ENCODE measurements around the gene KCNIP2.

Gene KCNIP2

DNA sequence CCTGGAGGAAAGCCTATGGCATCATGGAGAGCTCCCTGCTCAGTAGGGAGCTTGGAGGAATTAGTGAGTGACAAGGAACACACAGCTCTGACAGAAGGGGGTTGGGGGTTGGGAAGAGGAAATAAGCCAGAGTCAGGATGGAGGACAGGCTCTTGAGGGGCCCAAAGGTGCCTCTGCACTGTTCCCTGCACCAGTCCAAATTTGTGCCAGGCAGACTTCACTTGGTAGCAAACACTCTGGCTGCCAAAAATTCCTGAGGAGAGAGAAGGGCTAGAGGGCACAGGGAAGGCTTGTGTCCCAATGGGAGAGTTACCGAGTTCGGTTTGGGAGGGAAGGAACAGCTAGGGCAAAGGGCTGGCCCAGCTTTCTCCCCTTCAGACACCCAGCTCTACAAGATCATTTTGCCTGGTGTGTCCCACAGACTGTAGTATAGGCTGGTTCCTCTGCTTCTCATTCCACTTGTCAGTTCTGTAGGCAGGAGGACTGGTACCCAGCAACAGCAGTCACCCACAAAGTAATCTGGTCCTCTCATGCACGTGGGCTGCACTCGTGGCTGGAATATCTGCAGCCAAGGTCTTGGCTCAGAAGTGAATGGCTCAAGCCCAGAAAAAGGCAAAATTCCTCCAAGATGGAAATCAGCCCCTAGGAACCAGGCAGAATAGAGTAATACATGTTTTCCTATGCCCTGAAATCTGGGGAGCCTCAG lies 8.0 kb upstream of the KCNIP2 start:
- no peak for DNase-seq

DNA sequence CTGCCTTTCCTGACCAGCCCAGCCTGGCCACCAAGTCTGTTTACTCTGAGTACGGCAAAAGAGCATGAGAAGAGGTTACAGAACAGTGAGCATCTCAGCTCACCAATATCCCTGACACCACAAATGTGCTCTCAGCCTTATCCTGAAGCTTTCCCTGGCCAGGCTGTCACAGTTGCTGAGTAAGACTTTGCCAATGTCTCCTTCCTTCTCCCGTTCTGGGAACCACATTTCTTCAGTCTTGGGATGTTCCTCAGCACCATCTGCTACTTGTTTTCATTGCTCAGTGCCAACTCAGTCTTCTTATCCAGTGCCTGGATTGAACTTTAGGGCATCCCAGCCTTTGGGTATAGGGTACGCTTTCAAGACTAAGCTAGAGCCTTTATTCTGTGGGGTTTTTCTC lies 7.1 kb upstream of the KCNIP2 start:
- no peak for DNase-seq

DNA sequence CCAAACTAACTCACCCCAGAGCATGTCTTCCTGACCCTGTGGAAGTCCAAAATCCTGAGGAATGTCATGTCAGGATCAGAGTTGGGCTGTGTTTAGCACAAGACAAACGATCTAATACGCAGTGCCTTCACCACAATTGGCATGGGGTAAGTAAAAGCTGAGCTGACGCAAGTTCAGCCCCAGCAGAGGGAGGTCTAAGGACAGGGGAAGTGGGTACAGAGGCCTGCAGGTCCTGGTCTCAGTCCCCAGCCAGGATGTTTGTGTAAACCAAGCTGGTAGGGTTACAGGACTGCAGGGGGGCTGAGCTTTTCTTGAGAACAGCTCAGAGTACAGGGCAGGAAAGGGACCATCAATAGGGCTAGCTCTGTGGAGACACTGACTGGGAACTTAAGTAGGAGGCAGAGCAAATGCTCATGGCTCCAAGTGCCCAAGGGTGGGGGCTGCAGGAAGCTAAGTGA lies 5.3 kb upstream of the KCNIP2 start:
- DNase-seq: peak; percentile 65

DNA sequence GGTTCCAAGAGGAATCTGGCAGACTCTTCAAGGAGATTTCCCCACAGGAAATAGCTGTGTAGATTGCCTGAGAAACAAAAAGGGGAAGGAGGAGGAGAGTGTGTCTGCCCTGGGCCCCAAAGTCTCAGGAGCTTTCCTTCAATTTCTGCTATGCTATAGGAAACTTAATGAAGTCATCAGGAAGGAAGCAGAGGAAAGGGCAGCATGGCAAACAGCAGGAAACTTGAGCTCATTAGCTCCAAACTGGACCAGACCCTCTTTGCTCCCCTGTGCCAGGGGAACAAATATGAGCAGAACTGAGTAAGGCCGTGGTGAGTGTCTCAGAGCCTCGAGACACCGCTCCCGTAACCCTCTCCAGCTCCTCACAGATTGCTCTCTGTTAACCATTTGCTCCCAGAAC lies 4.8 kb upstream of the KCNIP2 start:
- no peak for DNase-seq

DNA sequence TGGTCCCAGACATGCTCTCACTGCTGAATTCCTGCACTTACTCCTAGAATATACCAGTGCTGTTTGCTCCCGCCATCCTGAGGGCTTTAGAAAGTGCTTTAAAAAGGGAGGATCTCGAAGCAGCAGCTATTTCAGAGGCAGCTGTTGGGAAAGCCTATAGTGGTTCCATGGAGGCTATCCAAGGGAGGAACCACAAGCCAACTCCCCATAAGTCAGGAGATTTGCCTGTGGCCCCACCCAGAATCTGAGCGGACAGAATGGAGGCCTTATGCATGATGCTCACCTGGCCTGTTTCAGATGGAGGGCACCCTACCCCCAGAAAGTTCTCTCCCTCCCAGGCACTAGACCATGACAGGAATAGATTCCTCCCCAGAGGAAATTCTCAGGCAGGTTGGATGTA lies 2.3 kb upstream of the KCNIP2 start:
- DNase-seq: no peak

DNA sequence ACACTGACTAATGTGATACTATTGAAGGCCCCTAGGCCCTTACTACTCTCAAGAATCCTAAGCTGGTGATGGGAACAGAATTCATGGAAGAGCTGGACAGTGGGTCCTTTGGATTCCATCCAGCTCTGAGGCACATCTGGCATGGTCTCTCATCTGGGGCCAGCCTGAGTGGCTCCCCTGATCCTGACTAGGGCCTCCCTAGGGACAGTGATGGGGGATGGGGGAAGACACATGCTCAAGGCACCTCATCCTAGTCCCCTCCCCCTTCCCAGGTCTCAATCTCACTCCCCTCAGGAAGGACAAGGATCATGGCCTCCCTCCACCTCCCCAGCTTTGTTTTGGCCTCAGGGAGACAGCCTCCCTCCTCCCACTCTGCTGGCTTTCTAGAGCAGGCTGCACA lies 1.8 kb downstream of the KCNIP2 start:
- DNase-seq: no peak

DNA sequence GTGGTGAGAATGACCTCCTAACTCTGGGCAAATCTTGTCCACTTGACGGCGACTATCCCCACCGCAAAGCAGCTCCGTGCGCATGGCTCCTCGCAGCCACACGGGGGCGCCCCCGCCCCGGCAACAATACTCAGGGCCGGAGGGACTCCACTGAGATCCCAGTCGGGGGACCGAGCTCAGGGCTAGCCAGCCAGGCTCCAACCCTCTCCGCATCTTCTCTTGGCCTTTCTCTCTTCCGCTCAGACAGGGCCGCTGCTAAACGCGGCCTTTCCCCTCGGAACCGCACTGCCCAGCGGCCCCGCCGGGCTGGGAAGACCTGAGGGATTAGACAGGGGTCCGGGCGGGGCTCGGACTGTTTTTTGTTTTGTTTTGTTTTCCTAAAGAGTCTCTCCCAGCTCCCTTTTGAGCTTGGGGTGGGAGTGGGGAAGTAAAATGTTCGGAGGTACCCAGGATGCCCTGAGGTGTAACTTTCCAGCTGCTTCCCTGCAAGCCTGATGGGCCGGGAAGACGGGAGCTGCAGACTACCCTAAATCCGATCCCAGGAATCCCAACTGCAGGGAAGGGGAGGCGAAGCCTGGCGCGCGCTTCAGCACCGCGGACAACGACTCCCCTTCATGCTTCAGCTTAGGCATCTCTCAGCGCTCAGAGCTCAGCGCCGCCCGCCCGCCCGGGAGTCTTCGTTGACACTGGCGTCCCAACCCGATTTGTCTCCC lies 2.7 kb downstream of the KCNIP2 start:
- DNase-seq: no peak

DNA sequence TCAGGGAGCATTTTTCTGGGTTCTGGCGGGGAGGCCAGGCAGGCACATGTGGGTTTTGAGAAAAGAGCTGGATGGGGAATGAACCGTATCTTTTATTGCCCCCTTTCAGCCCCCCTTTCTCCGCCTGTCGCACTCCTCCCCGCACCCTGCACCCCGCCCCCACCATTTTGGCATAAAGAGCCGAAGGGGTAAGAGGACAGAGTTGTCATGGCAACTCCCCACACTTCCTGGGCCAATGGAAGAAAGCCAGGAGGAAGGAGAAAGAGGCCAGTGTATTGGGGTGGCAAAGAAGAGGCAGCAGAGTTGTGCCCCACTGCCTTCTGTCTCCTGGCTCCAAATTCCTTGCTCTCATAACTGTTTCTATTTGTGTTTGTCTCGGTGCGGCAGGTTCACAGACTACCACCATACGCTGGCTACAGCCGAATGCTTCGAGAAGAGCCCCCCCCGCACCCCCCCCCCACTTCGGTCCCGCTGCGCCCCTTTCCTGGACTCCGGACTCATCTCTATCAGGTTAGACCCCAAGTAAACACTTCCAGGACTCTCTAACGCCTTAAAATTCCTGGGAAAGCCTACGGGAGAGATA lies 3.4 kb downstream of the KCNIP2 start:
- no peak for DNase-seq

DNA sequence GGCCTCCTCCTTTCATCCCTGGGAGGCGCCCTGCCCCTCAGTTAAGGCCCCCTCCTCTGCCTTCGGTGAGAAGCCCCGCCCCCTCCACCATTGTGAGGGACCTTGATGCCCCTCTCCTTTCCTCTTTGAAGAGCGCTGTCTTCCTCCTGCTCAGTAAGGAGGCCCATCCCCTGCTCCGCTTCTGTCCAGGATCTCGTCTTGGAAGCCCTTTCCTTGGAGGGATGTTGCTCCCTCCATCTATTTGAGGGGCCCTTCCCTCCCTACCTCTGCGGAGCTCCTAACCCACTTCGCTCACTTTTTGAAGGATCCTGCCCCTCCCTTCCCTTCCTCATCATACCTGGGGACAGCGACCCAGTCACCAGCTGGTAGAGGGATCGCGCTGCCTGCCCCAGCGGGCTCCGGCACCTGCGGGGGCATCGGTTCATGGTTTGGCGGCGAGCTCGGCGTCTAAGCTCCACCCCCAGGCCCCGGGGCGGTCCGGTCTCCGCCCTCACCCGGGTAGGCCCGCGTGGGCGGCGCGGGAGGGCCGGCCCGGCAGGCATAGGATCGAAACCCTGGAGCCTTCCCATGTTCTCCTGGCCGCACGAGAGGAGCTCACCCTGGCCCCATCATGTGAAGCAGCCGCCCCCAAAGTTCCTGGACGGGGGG lies 4.1 kb downstream of the KCNIP2 start:
- no peak for DNase-seq

DNA sequence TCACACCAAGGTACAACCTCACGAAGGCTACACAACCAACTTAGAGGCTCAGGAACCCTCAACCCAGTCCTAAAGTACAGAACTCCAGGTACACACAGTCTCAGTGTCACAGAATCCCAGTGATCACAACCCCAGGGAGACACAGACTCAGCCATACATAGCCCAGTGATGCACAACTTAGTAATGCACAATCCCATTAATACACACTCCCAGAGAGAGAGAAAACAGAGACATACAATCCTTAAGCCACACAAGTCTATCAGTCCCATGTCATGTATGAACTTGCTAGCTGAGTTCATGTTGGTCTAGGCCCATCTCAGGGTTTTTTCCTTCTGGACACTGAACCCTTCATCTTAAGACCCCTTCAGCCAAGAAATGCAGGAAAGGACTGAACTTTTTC lies 4.6 kb downstream of the KCNIP2 start:
- DNase-seq: no peak

DNA sequence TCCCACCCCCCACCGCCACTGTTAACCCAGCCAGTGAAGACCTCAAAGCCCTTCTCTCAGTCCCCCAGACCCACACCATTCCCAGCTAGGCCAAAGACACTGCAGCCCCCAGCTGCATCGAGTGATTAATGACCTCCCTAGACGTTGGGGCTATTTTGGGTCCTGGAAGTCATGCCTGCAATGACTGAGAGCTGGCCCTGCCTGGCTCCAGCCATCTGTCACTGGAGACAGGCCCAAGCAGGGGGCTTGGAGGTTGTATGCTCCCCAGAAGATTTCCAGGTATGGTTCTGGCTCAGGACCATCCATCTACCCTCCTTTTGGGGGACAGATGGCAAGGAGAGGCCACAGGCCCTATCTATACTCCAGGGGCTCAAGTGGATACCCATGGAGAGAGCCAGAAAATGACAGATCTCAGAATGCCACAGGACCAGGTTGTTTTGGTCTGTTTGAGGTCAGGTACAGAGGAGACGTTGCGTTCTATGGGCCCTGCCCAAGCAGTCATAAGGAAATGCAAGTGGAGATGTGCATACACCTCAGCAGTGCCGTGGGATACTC lies 5.1 kb downstream of the KCNIP2 start:
- DNase-seq: no peak

DNA sequence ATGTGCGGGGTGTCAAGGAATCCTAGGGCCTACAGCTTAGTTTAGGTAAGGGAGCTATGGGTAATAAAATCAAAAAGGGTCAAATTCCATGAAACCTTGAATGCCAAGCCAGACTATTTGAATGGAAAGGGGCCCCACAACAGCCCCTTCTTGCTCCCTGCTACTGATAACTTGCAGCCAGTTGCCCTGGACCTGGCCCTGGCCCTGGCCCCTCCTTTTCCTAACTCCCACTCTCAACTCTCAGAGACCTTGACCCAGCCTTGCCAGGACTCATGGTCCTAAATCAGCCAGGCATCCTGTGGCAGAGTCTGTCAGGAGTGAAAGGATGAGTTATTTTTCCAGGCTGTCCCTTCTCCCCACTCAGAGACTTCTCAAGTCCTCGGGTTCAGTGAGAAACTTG lies 5.9 kb downstream of the KCNIP2 start:
- no peak for DNase-seq

DNA sequence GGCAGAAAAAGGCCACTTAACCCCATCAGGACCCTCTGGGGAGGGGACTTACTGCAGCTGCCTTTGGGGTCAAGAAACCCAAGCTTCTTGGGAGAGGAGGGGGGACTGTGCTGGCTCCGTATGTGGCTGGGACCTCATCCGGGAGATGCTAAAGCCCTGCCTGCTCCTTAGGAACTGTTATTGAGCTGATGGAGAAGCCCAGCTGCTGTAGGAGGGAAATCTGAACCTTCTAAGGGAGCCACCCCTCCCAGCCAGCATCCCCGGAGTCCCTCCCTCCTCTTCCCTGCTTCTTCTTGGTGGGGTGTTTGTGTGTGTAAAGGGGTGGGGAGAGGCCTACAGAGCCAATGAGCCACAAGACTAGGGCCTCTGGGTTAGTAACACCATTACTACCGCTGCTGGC lies 8.2 kb downstream of the KCNIP2 start:
- no peak for DNase-seq

DNA sequence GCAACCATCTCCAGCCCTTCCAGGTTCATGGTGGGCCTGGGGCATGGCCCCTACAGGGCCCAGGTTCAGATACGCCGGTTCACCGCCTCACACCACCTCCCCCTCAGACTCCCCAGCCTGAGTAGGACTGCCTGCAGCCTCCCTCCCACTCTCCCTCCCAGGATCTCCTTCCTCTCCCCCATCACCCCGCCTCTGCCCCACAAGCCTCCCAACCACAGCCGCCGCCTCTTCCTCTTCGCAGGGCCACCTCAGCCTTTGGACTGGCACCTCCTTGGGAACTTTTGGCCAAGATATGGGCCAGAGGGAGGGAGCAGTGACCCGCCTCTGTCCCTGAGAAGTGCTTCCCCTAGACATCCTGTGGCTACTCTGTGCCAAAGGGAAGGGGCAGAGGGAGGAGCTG lies 9.3 kb downstream of the KCNIP2 start:
- no peak for DNase-seq

DNA sequence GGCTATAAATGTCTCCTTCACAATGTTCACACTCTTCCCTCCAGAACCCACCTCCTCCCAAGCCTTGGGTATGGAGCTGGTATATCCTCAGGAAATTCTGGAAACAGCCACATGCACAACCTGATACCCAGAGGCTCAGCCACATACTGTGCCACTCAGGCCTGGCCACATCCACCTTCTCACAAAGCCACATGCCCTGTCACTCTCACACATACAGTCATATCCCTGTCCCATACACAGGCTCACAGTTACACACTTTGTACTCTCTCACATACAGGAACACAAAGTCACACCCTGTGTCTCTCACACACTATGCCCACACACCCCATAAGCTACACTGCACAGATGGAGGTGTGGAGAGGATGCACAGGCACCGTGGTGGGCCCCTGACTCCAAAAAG lies 10.1 kb downstream of the KCNIP2 start:
- DNase-seq: no peak

DNA sequence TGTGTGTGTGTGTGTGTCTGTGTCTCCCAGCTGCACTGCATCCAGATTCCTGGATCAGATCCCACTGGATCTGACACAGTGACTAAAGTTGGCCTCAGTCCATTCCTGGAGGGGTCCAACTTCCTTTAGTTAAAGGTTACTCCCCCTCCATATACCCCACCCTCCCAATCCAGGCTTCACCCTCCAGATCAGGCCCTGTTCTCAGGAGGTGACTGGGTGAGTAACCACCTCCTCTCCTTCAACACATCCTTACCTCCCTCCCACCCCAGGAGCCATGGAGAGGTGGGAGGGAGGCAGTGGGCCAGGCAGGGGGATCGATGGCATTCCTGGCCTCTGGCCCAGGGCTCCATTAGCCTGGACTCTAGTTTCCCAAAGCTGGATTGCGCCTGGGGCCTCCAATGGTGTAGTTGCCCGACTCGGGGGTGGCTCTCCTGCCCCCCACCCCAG lies 11.3 kb downstream of the KCNIP2 start:
- no peak for DNase-seq

DNA sequence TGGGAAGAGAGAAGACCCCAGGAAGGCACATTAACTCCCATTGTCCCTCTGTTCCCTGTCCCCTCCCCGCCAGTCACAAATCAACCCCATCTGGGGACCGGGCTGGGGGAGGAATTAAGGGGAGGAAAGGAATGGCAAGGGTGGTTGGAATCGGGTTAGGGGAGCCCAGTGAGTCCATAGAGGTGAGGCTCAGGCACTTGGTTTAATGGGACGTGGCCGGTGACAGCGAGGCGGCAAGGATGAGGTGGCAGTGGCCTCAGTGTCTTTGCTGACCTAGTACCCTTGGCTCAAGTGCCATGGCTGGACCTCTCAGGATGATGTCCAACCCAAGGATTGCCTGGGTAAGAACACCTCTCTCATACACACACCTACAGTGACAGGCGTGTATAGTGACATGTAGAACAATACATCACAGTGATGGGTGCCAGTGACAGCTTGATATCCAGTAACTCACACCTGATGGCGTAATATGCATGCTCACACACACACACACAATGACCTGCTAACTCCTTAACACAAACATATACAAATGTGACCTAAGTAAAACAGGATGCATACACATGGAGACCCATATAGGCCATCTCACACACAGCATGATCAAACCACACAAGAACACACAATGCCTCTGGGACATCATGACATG lies 12.3 kb downstream of the KCNIP2 start:
- no peak for DNase-seq

DNA sequence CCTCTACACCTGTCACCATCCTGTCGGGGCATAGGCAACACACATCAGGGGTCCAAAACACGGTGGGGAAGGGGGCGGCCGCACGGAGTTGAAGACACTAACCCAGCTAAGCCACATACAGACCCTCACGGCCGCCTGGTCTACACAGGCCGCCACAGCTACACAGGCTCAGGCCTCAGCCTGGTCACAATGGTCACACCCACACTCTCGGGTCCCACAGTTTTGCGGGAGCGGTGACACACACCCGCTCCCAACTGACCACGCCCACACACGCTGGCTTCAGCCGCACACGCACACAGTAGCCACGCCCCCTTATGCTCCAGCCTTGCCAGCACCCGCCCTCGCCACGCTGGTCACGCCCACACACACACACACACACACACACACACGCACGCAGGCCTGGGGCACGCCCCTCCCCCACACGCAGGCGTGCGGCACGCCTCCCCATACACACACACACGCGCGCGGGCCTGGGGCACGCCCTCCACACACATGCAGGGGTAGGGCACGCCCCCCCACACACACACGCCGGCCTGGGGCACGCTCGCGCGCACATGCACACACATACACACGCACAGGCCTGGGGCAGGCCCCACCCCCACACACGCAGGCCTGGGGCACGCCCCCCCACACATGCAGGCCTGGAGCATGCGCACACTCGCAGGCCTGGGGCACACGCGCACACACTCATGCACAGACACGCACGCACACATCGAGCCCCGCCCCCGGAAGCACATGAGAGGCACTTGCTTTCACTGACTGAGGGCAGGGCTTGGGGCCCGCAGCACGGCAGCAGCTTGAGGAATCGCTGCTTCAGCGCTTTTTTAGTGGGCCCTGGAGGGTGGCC lies 13.1 kb downstream of the KCNIP2 start:
- peak; percentile 43 for DNase-seq

DNA sequence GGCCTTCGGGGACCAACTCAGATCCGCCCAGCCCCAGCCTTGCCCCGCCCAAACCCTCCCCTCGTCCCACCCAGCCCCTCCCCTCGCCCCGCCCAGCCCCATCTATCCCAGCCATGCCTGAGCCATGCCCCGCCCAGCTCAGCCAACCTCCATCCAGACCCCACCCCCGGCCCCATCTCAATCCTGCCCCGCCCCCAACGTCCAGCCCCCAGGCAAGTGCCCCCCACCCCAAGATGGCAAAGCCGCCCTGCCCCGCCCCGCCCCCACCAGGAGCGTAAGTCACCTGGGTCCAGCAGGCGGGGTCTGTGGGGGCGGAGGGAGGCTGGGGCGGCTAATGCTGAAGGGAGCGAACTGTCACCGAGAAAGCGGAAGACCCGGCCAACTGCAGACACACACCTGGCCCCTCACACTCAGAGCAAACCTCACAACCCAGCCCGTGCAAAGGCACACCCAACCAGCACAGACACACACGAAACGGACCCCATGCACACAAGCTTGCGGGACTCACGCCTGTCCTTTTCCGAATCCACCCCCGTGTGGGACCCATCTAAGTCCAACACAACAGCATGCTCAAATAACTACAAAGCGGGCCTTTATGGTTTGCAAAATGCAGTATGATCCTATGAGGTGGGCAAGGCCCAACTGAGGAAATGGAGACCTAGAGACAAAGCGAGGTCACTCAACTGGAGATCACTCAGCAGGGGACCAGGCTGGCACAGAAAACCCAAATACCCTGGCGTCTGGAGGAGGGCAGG lies 13.9 kb downstream of the KCNIP2 start:
- no peak for DNase-seq

DNA sequence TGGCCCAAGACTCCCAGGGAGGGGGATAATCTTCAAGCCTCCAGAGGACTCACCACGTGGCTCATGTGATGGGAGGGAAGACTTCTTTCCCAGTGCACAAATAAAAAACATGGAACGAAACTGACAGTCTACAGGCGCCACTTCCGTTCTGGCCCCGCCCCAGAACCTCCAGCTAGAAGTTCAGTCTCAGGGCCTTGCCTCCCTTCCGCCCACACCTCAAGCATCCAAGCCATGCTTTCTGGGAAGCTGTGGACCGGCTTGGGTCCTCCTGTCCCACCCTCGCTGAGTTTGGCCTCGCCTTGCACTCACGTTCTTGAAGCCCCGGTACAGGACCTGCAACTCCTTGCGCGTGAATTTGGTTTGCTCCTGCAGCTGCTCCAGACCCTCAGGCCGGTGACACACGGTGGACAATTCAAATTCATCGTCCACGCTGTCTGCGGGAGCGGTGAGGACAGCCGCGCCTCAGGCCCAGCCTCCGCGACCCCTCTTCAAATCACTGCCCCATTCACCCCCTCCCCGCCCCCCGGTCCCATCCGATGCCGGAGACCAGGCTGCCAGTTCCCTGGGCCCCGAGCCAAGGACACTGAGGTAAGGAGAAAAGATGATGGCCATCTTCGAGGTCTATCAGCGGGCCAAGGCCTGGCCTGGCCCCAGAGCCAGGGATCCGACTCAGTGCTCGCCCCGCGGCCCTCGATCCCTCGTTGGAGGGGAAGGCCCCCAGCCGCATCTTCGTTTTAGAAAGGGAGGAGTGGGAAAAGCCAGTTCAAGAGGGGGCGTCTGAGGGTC lies 14.6 kb downstream of the KCNIP2 start:
- DNase-seq: no peak

Data from SIG-M5 (cell line).